ENCODE data around the gene LAMA4.

GRCh38 chr6:112235956-112236355 is 18.4 kb downstream of the LAMA4 start:
- no peak for TF ChIP-seq CTCF (IDR thresholded peaks at IDR 0.05)
- TF ChIP-seq POLR2A (IDR thresholded peaks at IDR 0.05), result no peak

All from uterus (tissue), 2 donors.